ENCODE data around the gene FCER2.

GRCh38 chr19:7677669-7678311, 24.1 kb downstream of the FCER2 start:
- TF ChIP-seq CTCF (IDR thresholded peaks at IDR 0.05) (no peak), ZFP36 (IDR thresholded peaks at IDR 0.05; ENCODE audit: borderline replicate concordance, partially characterized antibody) (no peak), FOSB (CRISPR knock-in tag; IDR thresholded peaks at IDR 0.05) (no peak), REST (IDR thresholded peaks at IDR 0.05) (no peak), BHLHE40 (IDR thresholded peaks at IDR 0.05; ENCODE audit: low read depth, low read length) (no peak), JUNB (IDR thresholded peaks at IDR 0.05) (no peak), USF2 (IDR thresholded peaks at IDR 0.05) (no peak), POLR2A (IDR thresholded peaks at IDR 0.05; ENCODE audit: low read length) (no peak), FOSL2 (IDR thresholded peaks at IDR 0.05) (no peak), FOSL2 (CRISPR knock-in tag; IDR thresholded peaks at IDR 0.05) (no peak), CBX8 (IDR thresholded peaks at IDR 0.05) (no peak), MAFK (IDR thresholded peaks at IDR 0.05; ENCODE audit: partially characterized antibody) (no peak)
